GM12872 (cell line): ENCODE measurements around the gene DHX29.

ENCODE experiments used
- TF ChIP-seq, protein P1 (sequence below): IDR thresholded peaks from 3 replicates; pipeline ENCODE4 v1.5.1; 2011; ENCODE audit warnings: low read depth, mild to moderate bottlenecking, low read length, moderate library complexity; ENCODE audit not compliant: insufficient read depth

DHX29 gene

DNA sequence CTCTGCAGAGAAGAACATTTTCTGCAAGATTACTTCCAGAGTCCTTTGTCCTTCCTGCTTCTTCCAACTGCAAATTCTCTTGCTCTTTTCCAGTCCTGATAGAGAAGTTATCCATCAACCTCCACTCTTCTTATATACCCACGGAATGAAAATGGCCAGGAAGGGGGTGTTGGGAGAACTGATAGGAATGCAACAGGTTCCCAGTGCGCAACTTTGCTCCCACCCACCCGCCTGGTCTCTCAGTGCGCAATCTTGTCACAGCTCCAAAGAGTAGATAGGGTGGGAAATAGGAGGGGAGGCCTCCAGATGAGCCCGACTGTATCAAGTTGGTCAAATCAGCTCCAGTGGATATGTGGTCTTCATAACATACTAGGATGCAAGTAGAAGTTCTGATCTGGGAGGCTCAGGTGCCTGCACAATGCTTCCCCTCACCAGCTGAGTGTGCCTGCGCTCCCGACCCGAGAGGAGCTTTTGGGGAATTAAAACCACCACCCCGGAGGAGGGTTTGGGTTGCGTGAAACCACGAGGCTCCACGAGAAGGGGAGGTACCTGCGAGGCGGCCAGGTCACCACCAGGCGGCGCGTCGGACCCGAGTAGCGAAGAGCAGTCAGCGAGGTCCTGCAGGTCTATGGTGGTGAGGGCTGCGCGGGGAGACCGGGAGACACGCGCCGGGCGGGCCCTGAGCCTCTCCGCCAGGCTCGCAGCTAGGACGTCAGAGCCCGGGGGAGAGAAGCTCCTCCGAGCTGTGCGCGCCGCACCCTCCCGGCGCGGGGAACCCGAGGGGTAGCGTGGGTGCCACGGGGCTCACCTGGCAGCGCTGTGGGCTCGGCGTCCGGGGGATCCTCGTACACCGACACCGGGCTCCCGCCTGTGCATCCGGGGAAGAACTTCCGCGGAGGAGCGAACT lies 81.2 kb downstream of the DHX29 start:
- TF ChIP-seq, protein P1, sequence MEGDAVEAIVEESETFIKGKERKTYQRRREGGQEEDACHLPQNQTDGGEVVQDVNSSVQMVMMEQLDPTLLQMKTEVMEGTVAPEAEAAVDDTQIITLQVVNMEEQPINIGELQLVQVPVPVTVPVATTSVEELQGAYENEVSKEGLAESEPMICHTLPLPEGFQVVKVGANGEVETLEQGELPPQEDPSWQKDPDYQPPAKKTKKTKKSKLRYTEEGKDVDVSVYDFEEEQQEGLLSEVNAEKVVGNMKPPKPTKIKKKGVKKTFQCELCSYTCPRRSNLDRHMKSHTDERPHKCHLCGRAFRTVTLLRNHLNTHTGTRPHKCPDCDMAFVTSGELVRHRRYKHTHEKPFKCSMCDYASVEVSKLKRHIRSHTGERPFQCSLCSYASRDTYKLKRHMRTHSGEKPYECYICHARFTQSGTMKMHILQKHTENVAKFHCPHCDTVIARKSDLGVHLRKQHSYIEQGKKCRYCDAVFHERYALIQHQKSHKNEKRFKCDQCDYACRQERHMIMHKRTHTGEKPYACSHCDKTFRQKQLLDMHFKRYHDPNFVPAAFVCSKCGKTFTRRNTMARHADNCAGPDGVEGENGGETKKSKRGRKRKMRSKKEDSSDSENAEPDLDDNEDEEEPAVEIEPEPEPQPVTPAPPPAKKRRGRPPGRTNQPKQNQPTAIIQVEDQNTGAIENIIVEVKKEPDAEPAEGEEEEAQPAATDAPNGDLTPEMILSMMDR = peak; percentile 84

- TF ChIP-seq, protein P1 = no peak
Measured at GRCh38 chr5:55225346-55225745, 82.1 kb downstream of the DHX29 start.

GRCh38 chr5:55223812-55224240 lies 83.7 kb downstream of the DHX29 start:
- TF ChIP-seq, protein P1 = no peak

DNA sequence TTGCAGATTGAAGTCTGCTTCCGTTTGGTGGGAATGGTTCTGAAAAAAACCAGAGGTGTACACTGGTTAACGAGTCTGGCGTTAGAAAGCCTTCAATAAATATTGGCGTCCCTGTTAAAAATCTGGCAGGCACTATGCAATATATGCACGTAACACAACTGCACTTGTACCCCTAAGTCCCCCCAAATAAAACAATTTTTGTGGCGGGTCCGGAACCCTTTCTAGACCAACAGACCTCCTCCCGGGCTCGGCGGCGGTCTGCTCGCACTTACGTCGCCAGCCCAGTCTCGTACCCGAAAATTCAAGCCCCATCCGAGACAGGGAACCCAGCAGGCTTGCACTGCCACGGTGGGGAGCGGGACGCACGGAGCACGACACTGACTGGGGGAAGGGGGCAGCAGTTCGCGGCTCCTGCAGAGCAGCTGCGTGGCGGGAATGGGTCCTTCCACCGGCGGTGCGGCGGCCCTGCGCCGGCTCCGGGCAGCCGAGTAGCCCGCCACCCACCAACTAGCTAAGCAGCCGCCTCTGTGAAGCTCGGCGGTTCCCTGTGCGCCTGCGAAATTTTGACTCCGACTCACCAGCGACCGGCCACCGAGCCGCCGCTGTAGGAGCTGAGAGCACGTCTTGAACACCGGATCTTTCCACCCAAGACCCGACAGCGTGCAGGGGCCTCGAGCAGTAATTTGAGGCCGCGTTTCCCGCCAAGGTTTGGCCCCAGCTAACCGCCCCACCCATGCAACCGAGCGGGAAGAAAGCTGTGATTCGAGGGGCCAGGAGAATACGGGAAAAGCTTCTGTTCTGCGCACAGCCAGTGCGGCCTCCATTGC lies 84.3 kb downstream of the DHX29 start:
- TF ChIP-seq, protein P1 = no peak

GRCh38 chr5:55222092-55222984 lies 85.2 kb downstream of the DHX29 start:
- TF ChIP-seq, protein P1 = no peak

GRCh38 chr5:55220433-55221185 lies 86.9 kb downstream of the DHX29 start:
- TF ChIP-seq, protein P1 = no peak
